Measurements from ENCODE around the gene CHP1. TPM values are rescaled to one million over a fixed set of nuclear protein-coding genes. Genes with fewer than 3 reads are reported as not detected.
"Not testable (repeated sequence)": the region's sequence is repeated elsewhere in the genome, so short reads cannot be mapped to it uniquely, and the experiment has no call there.

CHP1 gene
- total RNA-seq, 1 experiment from 2014 or later, result 71.2 TPM

- ChIA-PET CTCF (interaction anchor here (0.7 kb wide), 1 partner anchor 331 kb away, joined by 3 read pairs; no protein-coding TSS in a partner anchor), POLR2A (ENCODE audit: low non-redundant PET) (no interaction called here)
- intact Hi-C loops (cut with micrococcal nuclease; ENCODE audit: unreplicated experiment), result no loop called here
- Histone ChIP-seq H3K36me3 (ENCODE audit: insufficient read depth, low read length, poor library complexity, severe bottlenecking) (no peaks in the 10 kb centered on the region), H3K4me1 (ENCODE audit: insufficient read depth, low read length, poor library complexity, severe bottlenecking) (no peaks in the 10 kb centered on the region), H3K27ac (ENCODE audit: low read depth, low read length, poor library complexity, severe bottlenecking) (no peak overlapping the region), H3K9me3 (ENCODE audit: low read depth, low read length, poor library complexity, severe bottlenecking) (no peaks in the 10 kb centered on the region), H3K27me3 (replicated peaks; ENCODE audit: insufficient read depth, low read depth, low read length, poor library complexity) (no peaks in the 10 kb centered on the region), H3K4me3 (ENCODE audit: low read depth, low read length, poor library complexity, severe bottlenecking) (no peak overlapping the region)
- BruUV-seq (replicated peaks), result no TSS peak
- DNase-seq (ENCODE audit: low spot score), result no peak
- TF ChIP-seq EZH2 (IDR thresholded peaks at IDR 0.05; ENCODE audit: borderline replicate concordance, low read depth, low read length, poor library complexity, severe bottlenecking) (no peak), CTCF (conservative IDR thresholded peaks at IDR 0.05; ENCODE audit: low read depth, low read length) (no peak)
Measured at GRCh38 chr15:41235929-41236328, 4.9 kb downstream of the CHP1 start.

GRCh38 chr15:41238100-41238499 lies 7.0 kb downstream of the CHP1 start:
- H3K36me3 ChIP-seq (ENCODE audit: insufficient read depth, low read length, poor library complexity, severe bottlenecking), result no peaks in the 10 kb centered on the region
- TF ChIP-seq EZH2 (IDR thresholded peaks at IDR 0.05; ENCODE audit: borderline replicate concordance, low read depth, low read length, poor library complexity, severe bottlenecking) (no peak), CTCF (conservative IDR thresholded peaks at IDR 0.05; ENCODE audit: low read depth, low read length) (no peak)
- DNase-seq (ENCODE audit: low spot score), result no peak
- BruUV-seq (replicated peaks), result no TSS peak
- no peaks in the 10 kb centered on the region for H3K27me3 ChIP-seq (replicated peaks; ENCODE audit: insufficient read depth, low read depth, low read length, poor library complexity)
- ChIA-PET POLR2A (ENCODE audit: low non-redundant PET) (no interaction called here), CTCF (no interaction called here)
- no peak overlapping the region for H3K4me3 ChIP-seq (ENCODE audit: low read depth, low read length, poor library complexity, severe bottlenecking)
- intact Hi-C loops (cut with micrococcal nuclease; ENCODE audit: unreplicated experiment), result no loop called here
- H3K27ac ChIP-seq (ENCODE audit: low read depth, low read length, poor library complexity, severe bottlenecking), result no peak overlapping the region
- no peaks in the 10 kb centered on the region for H3K4me1 ChIP-seq (ENCODE audit: insufficient read depth, low read length, poor library complexity, severe bottlenecking)
- H3K9me3 ChIP-seq (ENCODE audit: low read depth, low read length, poor library complexity, severe bottlenecking), result no peaks in the 10 kb centered on the region

GRCh38 chr15:41241221-41241964 lies 10.3 kb downstream of the CHP1 start:
- intact Hi-C loops (cut with micrococcal nuclease; ENCODE audit: unreplicated experiment), result no loop called here
- Histone ChIP-seq H3K36me3 (ENCODE audit: insufficient read depth, low read length, poor library complexity, severe bottlenecking) (no peaks in the 10 kb centered on the region), H3K27me3 (replicated peaks; ENCODE audit: insufficient read depth, low read depth, low read length, poor library complexity) (no peaks in the 10 kb centered on the region), H3K9me3 (ENCODE audit: low read depth, low read length, poor library complexity, severe bottlenecking) (no peaks in the 10 kb centered on the region), H3K4me3 (ENCODE audit: low read depth, low read length, poor library complexity, severe bottlenecking) (no peak overlapping the region), H3K4me1 (ENCODE audit: insufficient read depth, low read length, poor library complexity, severe bottlenecking) (no peaks in the 10 kb centered on the region), H3K27ac (ENCODE audit: low read depth, low read length, poor library complexity, severe bottlenecking) (no peak overlapping the region)
- peak; percentile 64 for DNase-seq (ENCODE audit: low spot score)
- BruUV-seq (replicated peaks), result no TSS peak
- TF ChIP-seq EZH2 (IDR thresholded peaks at IDR 0.05; ENCODE audit: borderline replicate concordance, low read depth, low read length, poor library complexity, severe bottlenecking) (no peak), CTCF (conservative IDR thresholded peaks at IDR 0.05; ENCODE audit: low read depth, low read length) (no peak)
- ChIA-PET CTCF (no interaction called here), POLR2A (ENCODE audit: low non-redundant PET) (no interaction called here)

GRCh38 chr15:41250745-41251144 lies 19.7 kb downstream of the CHP1 start:
- intact Hi-C loops (cut with micrococcal nuclease; ENCODE audit: unreplicated experiment); CTCF ChIA-PET; H3K27ac ChIP-seq (ENCODE audit: low read depth, low read length, poor library complexity, severe bottlenecking); H3K4me1 ChIP-seq (ENCODE audit: insufficient read depth, low read length, poor library complexity, severe bottlenecking); DNase-seq (ENCODE audit: low spot score); H3K4me3 ChIP-seq (ENCODE audit: low read depth, low read length, poor library complexity, severe bottlenecking); H3K27me3 ChIP-seq (replicated peaks; ENCODE audit: insufficient read depth, low read depth, low read length, poor library complexity); POLR2A ChIA-PET (ENCODE audit: low non-redundant PET); H3K36me3 ChIP-seq (ENCODE audit: insufficient read depth, low read length, poor library complexity, severe bottlenecking); H3K9me3 ChIP-seq (ENCODE audit: low read depth, low read length, poor library complexity, severe bottlenecking); BruUV-seq (replicated peaks): not testable (repeated sequence)

All from A673 (cell line).